ENCODE measurements around the gene SYT17. TPM values are rescaled to one million over a fixed set of nuclear protein-coding genes. Genes with fewer than 3 reads are reported as not detected.

SYT17 gene
- total RNA-seq, 3 donors from 2014 or later (not counting 1 experiment from before 2014, with no cell fraction given), result 0.65 to 1.6 TPM; not detected in 1

DNA sequence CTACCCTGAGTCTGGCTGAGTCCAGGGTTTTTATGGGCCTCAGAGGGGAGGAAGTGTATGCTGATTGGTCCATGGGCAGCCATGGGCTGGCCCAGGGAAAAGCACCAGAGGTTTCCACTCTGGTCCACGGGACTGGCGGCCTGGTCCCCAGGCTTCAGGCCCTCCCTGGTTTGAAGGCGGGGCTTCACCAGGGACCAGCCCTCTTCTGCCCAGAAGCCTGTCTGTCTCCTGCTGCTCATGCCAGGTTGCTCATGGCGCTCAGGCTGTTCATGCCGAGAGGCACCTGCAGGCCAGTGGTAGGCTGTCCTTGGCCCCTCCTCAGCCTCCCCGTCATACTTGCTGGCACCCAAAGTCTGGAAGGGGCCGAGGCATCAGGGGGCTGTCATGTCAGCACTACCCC, 72.5 kb downstream of the SYT17 start:
- peaks cover 2 to 5% of the 10 kb centered on the region in 2 donors for H3K9me3 Mint-ChIP-seq
- H3K36me3 ChIP-seq (ENCODE audit: control insufficient read depth, insufficient read depth, low read length), result no peaks in the 10 kb centered on the region
- no peak overlapping the region for H3K27ac ChIP-seq (ENCODE audit: low read length)
- no peaks in the 10 kb centered on the region for H3K36me3 Mint-ChIP-seq
- H3K27ac Mint-ChIP-seq, result no peak overlapping the region
- H3K4me1 Mint-ChIP-seq, result no peaks in the 10 kb centered on the region
- no peaks in the 10 kb centered on the region for H3K4me1 ChIP-seq (ENCODE audit: control insufficient read depth, insufficient read depth, low read length)
- H3K27me3 Mint-ChIP-seq (ENCODE audit: low read depth in 2 of 2), result no peaks in the 10 kb centered on the region
- no peak overlapping the region for H3K4me3 ChIP-seq (ENCODE audit: low read length)
- DNase-seq (no peak), ATAC-seq (no peak)
- TF ChIP-seq, protein P1, sequence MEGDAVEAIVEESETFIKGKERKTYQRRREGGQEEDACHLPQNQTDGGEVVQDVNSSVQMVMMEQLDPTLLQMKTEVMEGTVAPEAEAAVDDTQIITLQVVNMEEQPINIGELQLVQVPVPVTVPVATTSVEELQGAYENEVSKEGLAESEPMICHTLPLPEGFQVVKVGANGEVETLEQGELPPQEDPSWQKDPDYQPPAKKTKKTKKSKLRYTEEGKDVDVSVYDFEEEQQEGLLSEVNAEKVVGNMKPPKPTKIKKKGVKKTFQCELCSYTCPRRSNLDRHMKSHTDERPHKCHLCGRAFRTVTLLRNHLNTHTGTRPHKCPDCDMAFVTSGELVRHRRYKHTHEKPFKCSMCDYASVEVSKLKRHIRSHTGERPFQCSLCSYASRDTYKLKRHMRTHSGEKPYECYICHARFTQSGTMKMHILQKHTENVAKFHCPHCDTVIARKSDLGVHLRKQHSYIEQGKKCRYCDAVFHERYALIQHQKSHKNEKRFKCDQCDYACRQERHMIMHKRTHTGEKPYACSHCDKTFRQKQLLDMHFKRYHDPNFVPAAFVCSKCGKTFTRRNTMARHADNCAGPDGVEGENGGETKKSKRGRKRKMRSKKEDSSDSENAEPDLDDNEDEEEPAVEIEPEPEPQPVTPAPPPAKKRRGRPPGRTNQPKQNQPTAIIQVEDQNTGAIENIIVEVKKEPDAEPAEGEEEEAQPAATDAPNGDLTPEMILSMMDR (IDR thresholded peaks at IDR 0.05), result no peak
- intact Hi-C loops (cut with micrococcal nuclease), result no loop called here
- H3K27me3 ChIP-seq (ENCODE audit: control insufficient read depth, insufficient read depth, low read length), result no peaks in the 10 kb centered on the region
- H3K9me3 ChIP-seq (ENCODE audit: control insufficient read depth, insufficient read depth, low read length), result peaks cover 4% of the 10 kb centered on the region
- H3K4me3 Mint-ChIP-seq, result no peak overlapping the region
- 89% methylated on average over 7 of the region's 7 CpGs for WGBS (ENCODE audit: insufficient coverage)

DNA sequence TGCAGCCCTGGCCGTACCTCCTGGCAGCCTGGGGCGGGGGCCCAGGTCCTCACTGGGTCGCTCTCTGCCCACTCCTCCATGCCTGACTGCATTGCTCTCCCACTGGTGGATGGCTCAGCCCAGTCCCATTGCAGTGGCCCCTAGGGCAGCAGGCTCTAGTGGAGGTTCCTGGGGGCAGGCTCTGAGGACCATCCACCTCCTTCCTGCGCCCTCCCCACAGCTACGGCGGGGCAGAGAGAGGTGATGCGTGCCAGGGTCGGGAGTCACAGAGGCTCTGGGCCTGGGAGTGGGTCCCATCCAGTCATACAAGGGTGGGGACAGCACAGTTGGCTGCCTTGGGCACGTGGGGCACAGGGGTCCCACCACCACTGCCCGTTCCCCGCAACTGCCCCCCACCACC, 73.5 kb downstream of the SYT17 start:
- H3K27me3 ChIP-seq (ENCODE audit: control insufficient read depth, insufficient read depth, low read length), result no peaks in the 10 kb centered on the region
- H3K4me3 Mint-ChIP-seq, result no peak overlapping the region
- no peaks in the 10 kb centered on the region for H3K36me3 Mint-ChIP-seq
- no peaks in the 10 kb centered on the region for H3K36me3 ChIP-seq (ENCODE audit: control insufficient read depth, insufficient read depth, low read length)
- no peaks in the 10 kb centered on the region for H3K27me3 Mint-ChIP-seq (ENCODE audit: low read depth in 2 of 2)
- H3K9me3 Mint-ChIP-seq, result peaks cover 0 to 4% of the 10 kb centered on the region in 2 donors
- no peak overlapping the region for H3K4me3 ChIP-seq (ENCODE audit: low read length)
- no peak overlapping the region for H3K27ac ChIP-seq (ENCODE audit: low read length)
- WGBS (ENCODE audit: insufficient coverage), result 94% methylated on average over 9 of the region's 11 CpGs
- no peak for ATAC-seq
- no peak for DNase-seq
- H3K27ac Mint-ChIP-seq, result no peak overlapping the region
- no peaks in the 10 kb centered on the region for H3K4me1 Mint-ChIP-seq
- H3K4me1 ChIP-seq (ENCODE audit: control insufficient read depth, insufficient read depth, low read length), result no peaks in the 10 kb centered on the region
- TF ChIP-seq, protein P1 (IDR thresholded peaks at IDR 0.05), result no peak
- intact Hi-C loops (cut with micrococcal nuclease), result no loop called here
- no peaks in the 10 kb centered on the region for H3K9me3 ChIP-seq (ENCODE audit: control insufficient read depth, insufficient read depth, low read length)

DNA sequence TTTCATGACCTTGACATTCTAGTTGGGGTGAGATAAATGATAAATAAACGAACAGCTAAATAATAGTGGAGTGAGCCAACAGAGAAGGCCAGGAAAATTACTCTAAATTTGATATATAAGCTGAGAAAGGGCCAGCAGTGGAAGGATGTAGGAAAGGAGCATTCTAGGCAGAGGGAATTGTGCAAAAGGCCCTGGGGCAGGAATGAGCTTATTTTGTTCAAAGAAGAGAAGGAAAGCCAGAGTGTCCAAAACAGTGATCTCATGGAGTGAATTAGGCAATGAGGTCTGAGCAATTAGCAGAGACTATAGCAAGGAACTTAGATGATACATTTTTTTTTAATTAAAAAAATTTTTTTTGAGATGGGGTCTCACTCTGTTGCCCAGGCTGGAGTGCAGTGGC, 74.1 kb downstream of the SYT17 start:
- Histone ChIP-seq H3K4me3 (ENCODE audit: low read length) (no peak overlapping the region), H3K4me1 (ENCODE audit: control insufficient read depth, insufficient read depth, low read length) (no peaks in the 10 kb centered on the region), H3K27ac (ENCODE audit: low read length) (no peak overlapping the region), H3K27me3 (ENCODE audit: control insufficient read depth, insufficient read depth, low read length) (no peaks in the 10 kb centered on the region), H3K9me3 (ENCODE audit: control insufficient read depth, insufficient read depth, low read length) (no peaks in the 10 kb centered on the region), H3K36me3 (ENCODE audit: control insufficient read depth, insufficient read depth, low read length) (no peaks in the 10 kb centered on the region)
- DNase-seq, result no peak
- Mint-ChIP-seq H3K4me3 (no peak overlapping the region), H3K27me3 (ENCODE audit: low read depth in 2 of 2) (peaks cover 0 to 3% of the 10 kb centered on the region in 2 donors), H3K9me3 (peaks cover 0 to 4% of the 10 kb centered on the region in 2 donors), H3K27ac (no peak overlapping the region), H3K36me3 (no peaks in the 10 kb centered on the region), H3K4me1 (no peaks in the 10 kb centered on the region)
- intact Hi-C loops (cut with micrococcal nuclease), result no loop called here
- 59% methylated on average over 1 of the region's 1 CpG for WGBS (ENCODE audit: insufficient coverage)
- no peak for ATAC-seq
- TF ChIP-seq, protein P1 (IDR thresholded peaks at IDR 0.05), result no peak

DNA sequence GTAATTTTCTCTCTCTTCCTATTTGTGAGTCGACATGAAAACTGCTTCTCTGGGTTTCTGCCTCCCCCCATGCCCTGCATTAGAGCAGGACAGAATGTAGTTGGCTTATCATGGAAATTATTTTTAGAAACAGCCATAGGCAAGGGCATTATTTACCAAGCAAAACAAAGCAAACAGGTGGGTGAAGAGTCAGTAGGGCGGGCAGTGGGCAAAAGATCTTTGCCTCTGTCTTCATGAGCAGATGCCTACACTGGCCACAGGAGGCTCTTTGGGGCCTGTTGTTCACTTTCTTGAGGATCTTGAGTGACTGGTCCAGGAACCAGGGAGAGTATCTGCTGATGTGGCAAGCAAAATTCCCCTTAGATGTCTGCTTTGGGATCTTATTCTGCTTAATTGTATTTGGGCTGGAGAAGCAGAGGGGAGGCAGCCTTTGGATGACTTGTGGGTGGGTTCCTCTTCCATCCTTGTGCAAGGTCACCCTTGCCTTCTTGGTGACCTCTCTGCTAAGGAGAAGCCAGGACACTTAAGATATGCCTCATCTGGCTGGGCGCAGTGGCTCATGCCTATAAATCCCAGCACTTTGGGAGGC, 75.0 kb downstream of the SYT17 start:
- 90% methylated on average over 3 of the region's 3 CpGs for WGBS (ENCODE audit: insufficient coverage)
- no peak for DNase-seq
- no peak overlapping the region for H3K27ac ChIP-seq (ENCODE audit: low read length)
- H3K4me1 Mint-ChIP-seq, result no peaks in the 10 kb centered on the region
- no peaks in the 10 kb centered on the region for H3K4me1 ChIP-seq (ENCODE audit: control insufficient read depth, insufficient read depth, low read length)
- H3K27ac Mint-ChIP-seq, result no peak overlapping the region
- no peaks in the 10 kb centered on the region for H3K36me3 Mint-ChIP-seq
- no peaks in the 10 kb centered on the region for H3K9me3 ChIP-seq (ENCODE audit: control insufficient read depth, insufficient read depth, low read length)
- no peak for ATAC-seq
- H3K4me3 ChIP-seq (ENCODE audit: low read length), result no peak overlapping the region
- H3K27me3 ChIP-seq (ENCODE audit: control insufficient read depth, insufficient read depth, low read length), result no peaks in the 10 kb centered on the region
- TF ChIP-seq, protein P1 (IDR thresholded peaks at IDR 0.05), result no peak
- intact Hi-C loops (cut with micrococcal nuclease), result no loop called here
- no peak overlapping the region for H3K4me3 Mint-ChIP-seq
- H3K27me3 Mint-ChIP-seq (ENCODE audit: low read depth in 2 of 2), result peaks cover 0 to 3% of the 10 kb centered on the region in 2 donors
- no peaks in the 10 kb centered on the region for H3K36me3 ChIP-seq (ENCODE audit: control insufficient read depth, insufficient read depth, low read length)
- H3K9me3 Mint-ChIP-seq, result peaks cover 0 to 2% of the 10 kb centered on the region in 2 donors
